ENCODE results near the gene KLF18.
"Not testable (repeated sequence)": the region's sequence is repeated elsewhere in the genome, so short reads cannot be mapped to it uniquely, and the experiment has no call there.

KLF18 gene

GRCh38 chr1:44119525-44119924 is 21.9 kb downstream of the KLF18 start:
- FAIRE-seq = no peak

GRCh38 chr1:44118682-44119081 is 22.7 kb downstream of the KLF18 start, which contains the start of gene KLF17:
Gene KLF17, plus strand, starts transcription at chr1:44118821. Its CDS starts 87 bp downstream, at chr1:44118908.
- FAIRE-seq = no peak

- not testable (repeated sequence) for FAIRE-seq
Measured at GRCh38 chr1:44117272-44117671, 24.2 kb downstream of the KLF18 start.

- FAIRE-seq = no peak
Measured at GRCh38 chr1:44114098-44114497, 27.3 kb downstream of the KLF18 start.

- no peak for FAIRE-seq
Measured at GRCh38 chr1:44113095-44113609, 28.3 kb downstream of the KLF18 start.

GRCh38 chr1:44112486-44112885 is 28.9 kb downstream of the KLF18 start:
- no peak for FAIRE-seq

GRCh38 chr1:44111861-44112260 is 29.6 kb downstream of the KLF18 start:
- FAIRE-seq = no peak

GRCh38 chr1:44110916-44111315 is 30.5 kb downstream of the KLF18 start:
- no peak for FAIRE-seq

GRCh38 chr1:44108971-44109370 is 32.5 kb downstream of the KLF18 start:
- FAIRE-seq = no peak

- FAIRE-seq = no peak
Measured at GRCh38 chr1:44108241-44108640, 33.2 kb downstream of the KLF18 start.

GRCh38 chr1:44105810-44106209 is 35.6 kb downstream of the KLF18 start:
- no peak for FAIRE-seq

GRCh38 chr1:44103270-44104131 is 37.9 kb downstream of the KLF18 start:
- FAIRE-seq = no peak

- no peak for FAIRE-seq
Measured at GRCh38 chr1:44101328-44101727, 40.1 kb downstream of the KLF18 start.

- FAIRE-seq = no peak
Measured at GRCh38 chr1:44100183-44100868, 41.1 kb downstream of the KLF18 start.

- FAIRE-seq = no peak
Measured at GRCh38 chr1:44094047-44094446, 47.4 kb downstream of the KLF18 start.

- no peak for FAIRE-seq
Measured at GRCh38 chr1:44090429-44091252, 50.8 kb downstream of the KLF18 start.

- no peak for FAIRE-seq
Measured at GRCh38 chr1:44089371-44090048, 51.9 kb downstream of the KLF18 start.
